Measurements from ENCODE around the gene WDR47. TPM values are rescaled to one million over a fixed set of nuclear protein-coding genes. Genes with fewer than 3 reads are reported as not detected.
"Not testable (repeated sequence)": the region's sequence is repeated elsewhere in the genome, so short reads cannot be mapped to it uniquely, and the experiment has no call there.

The WDR47 gene
- total RNA-seq, 1 experiment from 2014 or later: 3.6 TPM

- CTCF ChIA-PET: no interaction called here
- TF ChIP-seq CTCF (IDR thresholded peaks at IDR 0.05; ENCODE audit: insufficient read depth in 1 of 2, low read depth in 1 of 2, low read length in 1 of 2, severe bottlenecking in 1 of 2, unreplicated experiment in 1 of 2): no peak
- POLR2A ChIA-PET: interaction anchor here (0.6 kb wide), 1 partner anchor 402 kb away, joined by 4 read pairs; no protein-coding TSS in a partner anchor
Measured at GRCh38 chr1:109025694-109026093, 16.2 kb downstream of the WDR47 start.

GRCh38 chr1:109024646-109025045, 17.3 kb downstream of the WDR47 start:
- Mint-ChIP-seq H3K36me3 (ENCODE audit: insufficient read depth, unreplicated experiment) (no peaks in the 10 kb centered on the region), H3K9me3 (ENCODE audit: unreplicated experiment) (no peaks in the 10 kb centered on the region), H3K4me3 (ENCODE audit: unreplicated experiment) (no peak overlapping the region), H3K4me1 (ENCODE audit: low read depth, unreplicated experiment) (no peaks in the 10 kb centered on the region), H3K27me3 (ENCODE audit: insufficient read depth, unreplicated experiment) (no peaks in the 10 kb centered on the region), H3K27ac (ENCODE audit: unreplicated experiment) (no peak overlapping the region)
- Histone ChIP-seq H3K36me3 (ENCODE audit: control insufficient read depth, insufficient read depth, low read length) (no peaks in the 10 kb centered on the region), H3K27me3 (replicated peaks; ENCODE audit: control insufficient read depth, insufficient read depth, low read length) (no peaks in the 10 kb centered on the region), H3K4me3 (ENCODE audit: low read depth, low read length) (no peak overlapping the region), H3K9me3 (no peaks in the 10 kb centered on the region), H3K4me1 (no peaks in the 10 kb centered on the region)
- TF ChIP-seq CTCF (IDR thresholded peaks at IDR 0.05; ENCODE audit: insufficient read depth in 1 of 2, low read depth in 1 of 2, low read length in 1 of 2, severe bottlenecking in 1 of 2, unreplicated experiment in 1 of 2): no peak
- intact Hi-C loops (cut with micrococcal nuclease; ENCODE audit: unreplicated experiment): no loop called here
- ChIA-PET POLR2A (no interaction called here), CTCF (no interaction called here)
- no peak for DNase-seq
- no TSS peak for BruUV-seq (replicated peaks)

More at GRCh38 chr1:109025694-109026093, 16.2 kb downstream of the WDR47 start:
- Histone ChIP-seq H3K4me3 (ENCODE audit: low read depth, low read length) (no peak overlapping the region), H3K9me3 (no peaks in the 10 kb centered on the region), H3K4me1 (no peaks in the 10 kb centered on the region), H3K27me3 (replicated peaks; ENCODE audit: control insufficient read depth, insufficient read depth, low read length) (no peaks in the 10 kb centered on the region), H3K36me3 (ENCODE audit: control insufficient read depth, insufficient read depth, low read length) (no peaks in the 10 kb centered on the region)
- Mint-ChIP-seq H3K9me3 (ENCODE audit: unreplicated experiment) (no peaks in the 10 kb centered on the region), H3K36me3 (ENCODE audit: insufficient read depth, unreplicated experiment) (no peaks in the 10 kb centered on the region), H3K27me3 (ENCODE audit: insufficient read depth, unreplicated experiment) (no peaks in the 10 kb centered on the region), H3K4me1 (ENCODE audit: low read depth, unreplicated experiment) (no peaks in the 10 kb centered on the region), H3K27ac (ENCODE audit: unreplicated experiment) (no peak overlapping the region), H3K4me3 (ENCODE audit: unreplicated experiment) (no peak overlapping the region)
- BruUV-seq (replicated peaks): no TSS peak
- no peak for DNase-seq
- intact Hi-C loops (cut with micrococcal nuclease; ENCODE audit: unreplicated experiment): no loop called here

GRCh38 chr1:109020693-109021257, 21.1 kb downstream of the WDR47 start:
- no peaks in the 10 kb centered on the region for H3K4me1 ChIP-seq
- no peak overlapping the region for H3K27ac Mint-ChIP-seq (ENCODE audit: unreplicated experiment)
- intact Hi-C loops (cut with micrococcal nuclease; ENCODE audit: unreplicated experiment): no loop called here
- ChIA-PET CTCF (no interaction called here), POLR2A (no interaction called here)
- H3K4me1 Mint-ChIP-seq (ENCODE audit: low read depth, unreplicated experiment): no peaks in the 10 kb centered on the region
- no TSS peak for BruUV-seq (replicated peaks)
- DNase-seq: no peak
- H3K9me3 ChIP-seq: no peaks in the 10 kb centered on the region
- H3K9me3 Mint-ChIP-seq (ENCODE audit: unreplicated experiment): no peaks in the 10 kb centered on the region
- H3K36me3 ChIP-seq (ENCODE audit: control insufficient read depth, insufficient read depth, low read length): no peaks in the 10 kb centered on the region
- H3K27me3 ChIP-seq (replicated peaks; ENCODE audit: control insufficient read depth, insufficient read depth, low read length): no peaks in the 10 kb centered on the region
- H3K27me3 Mint-ChIP-seq (ENCODE audit: insufficient read depth, unreplicated experiment): no peaks in the 10 kb centered on the region
- no peak for TF ChIP-seq CTCF (IDR thresholded peaks at IDR 0.05; ENCODE audit: insufficient read depth in 1 of 2, low read depth in 1 of 2, low read length in 1 of 2, severe bottlenecking in 1 of 2, unreplicated experiment in 1 of 2)
- H3K36me3 Mint-ChIP-seq (ENCODE audit: insufficient read depth, unreplicated experiment): no peaks in the 10 kb centered on the region
- no peak overlapping the region for H3K4me3 ChIP-seq (ENCODE audit: low read depth, low read length)
- no peak overlapping the region for H3K4me3 Mint-ChIP-seq (ENCODE audit: unreplicated experiment)

- H3K36me3 ChIP-seq (ENCODE audit: control insufficient read depth, insufficient read depth, low read length); POLR2A ChIA-PET; H3K36me3 Mint-ChIP-seq (ENCODE audit: insufficient read depth, unreplicated experiment); H3K4me1 ChIP-seq; H3K9me3 ChIP-seq; H3K27ac Mint-ChIP-seq (ENCODE audit: unreplicated experiment); DNase-seq; H3K4me1 Mint-ChIP-seq (ENCODE audit: low read depth, unreplicated experiment); H3K27me3 ChIP-seq (replicated peaks; ENCODE audit: control insufficient read depth, insufficient read depth, low read length); CTCF ChIA-PET; H3K27me3 Mint-ChIP-seq (ENCODE audit: insufficient read depth, unreplicated experiment); BruUV-seq (replicated peaks); intact Hi-C loops (cut with micrococcal nuclease; ENCODE audit: unreplicated experiment); H3K9me3 Mint-ChIP-seq (ENCODE audit: unreplicated experiment); H3K4me3 ChIP-seq (ENCODE audit: low read depth, low read length); H3K4me3 Mint-ChIP-seq (ENCODE audit: unreplicated experiment): not testable (repeated sequence)
Measured at GRCh38 chr1:109017719-109018118, 24.2 kb downstream of the WDR47 start.
